IPS-20b (cell line): Measurements from ENCODE around the gene LRRC38.
"Not testable (repeated sequence)": the region's sequence is repeated elsewhere in the genome, so short reads cannot be mapped to it uniquely, and the experiment has no call there.

ENCODE experiments used
- H3K27ac ChIP-seq: one replicate; pipeline ENCODE4 v1.5.1; 2013; ENCODE audit warnings: low read length
- H3K27me3 ChIP-seq: 2 replicates; pipeline ENCODE4 v1.6.1; 2013; ENCODE audit warnings: mild to moderate bottlenecking, low read length, inconsistent platforms; ENCODE audit not compliant: insufficient read depth
- H3K36me3 ChIP-seq: 2 replicates; pipeline ENCODE4 v1.6.1; 2013; ENCODE audit warnings: low read depth, mild to moderate bottlenecking, inconsistent platforms, low read length, moderate library complexity; ENCODE audit not compliant: insufficient read depth
- H3K4me1 ChIP-seq: 2 replicates; pipeline ENCODE4 v1.6.1; 2013; ENCODE audit warnings: mild to moderate bottlenecking, control low read depth, inconsistent platforms, low read length, moderate library complexity; ENCODE audit not compliant: insufficient read depth
- H3K4me3 ChIP-seq: 2 replicates; pipeline ENCODE4 v1.5.1; 2013; ENCODE audit warnings: mild to moderate bottlenecking, low read length, inconsistent platforms
- H3K9ac ChIP-seq: 2 replicates; pipeline ENCODE4 v1.6.1; 2013; ENCODE audit warnings: low read depth, mild to moderate bottlenecking, inconsistent platforms, low read length, moderate library complexity
- H3K9me3 ChIP-seq: 2 replicates; pipeline ENCODE4 v1.6.1; 2013; ENCODE audit warnings: mild to moderate bottlenecking, low read depth, low read length, inconsistent platforms; ENCODE audit not compliant: insufficient read depth

Gene LRRC38

DNA sequence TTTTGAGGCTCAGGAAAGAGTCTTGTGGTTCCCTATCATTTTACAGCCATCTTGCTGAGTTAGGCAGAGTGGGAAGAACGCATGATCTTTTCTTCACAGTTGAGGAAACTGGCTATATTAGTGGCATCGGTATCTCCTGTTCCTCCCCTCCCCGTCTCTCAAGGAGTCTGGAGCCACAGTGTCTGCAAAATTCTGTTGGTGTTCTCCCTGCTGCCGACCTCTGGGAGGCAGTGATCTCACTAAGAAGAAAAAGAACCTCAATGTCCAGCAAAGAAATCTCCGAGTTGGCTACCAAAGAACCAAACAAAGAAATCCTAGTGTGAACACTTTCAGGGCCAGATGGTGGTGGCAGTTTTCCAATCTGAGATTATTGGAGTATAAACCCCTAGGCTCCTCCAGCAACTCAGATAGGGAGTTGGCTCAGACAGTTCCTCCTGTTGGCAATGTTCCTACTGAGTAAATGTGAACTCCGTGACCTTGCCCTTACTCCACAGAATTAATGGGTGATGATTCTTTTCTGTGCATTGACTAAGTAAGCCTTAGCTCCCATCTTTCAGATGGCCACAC lies 62.3 kb downstream of the LRRC38 start:
- Histone ChIP-seq H3K4me3 (no peak overlapping the region), H3K36me3 (no peaks in the 10 kb centered on the region), H3K27ac (no peak overlapping the region), H3K9me3 (peaks cover 49% of the 10 kb centered on the region), H3K4me1 (no peaks in the 10 kb centered on the region), H3K27me3 (no peaks in the 10 kb centered on the region), H3K9ac (no peak overlapping the region)

- H3K9me3 ChIP-seq: peaks cover 52% of the 10 kb centered on the region
- no peak overlapping the region for H3K4me3 ChIP-seq
- H3K36me3 ChIP-seq: no peaks in the 10 kb centered on the region
- H3K4me1 ChIP-seq: no peaks in the 10 kb centered on the region
- H3K27me3 ChIP-seq: no peaks in the 10 kb centered on the region
- H3K9ac ChIP-seq: no peak overlapping the region
- H3K27ac ChIP-seq: no peak overlapping the region
These were observed 63.6 kb downstream of the LRRC38 start for GRCh38 chr1:13450204-13450603.

DNA sequence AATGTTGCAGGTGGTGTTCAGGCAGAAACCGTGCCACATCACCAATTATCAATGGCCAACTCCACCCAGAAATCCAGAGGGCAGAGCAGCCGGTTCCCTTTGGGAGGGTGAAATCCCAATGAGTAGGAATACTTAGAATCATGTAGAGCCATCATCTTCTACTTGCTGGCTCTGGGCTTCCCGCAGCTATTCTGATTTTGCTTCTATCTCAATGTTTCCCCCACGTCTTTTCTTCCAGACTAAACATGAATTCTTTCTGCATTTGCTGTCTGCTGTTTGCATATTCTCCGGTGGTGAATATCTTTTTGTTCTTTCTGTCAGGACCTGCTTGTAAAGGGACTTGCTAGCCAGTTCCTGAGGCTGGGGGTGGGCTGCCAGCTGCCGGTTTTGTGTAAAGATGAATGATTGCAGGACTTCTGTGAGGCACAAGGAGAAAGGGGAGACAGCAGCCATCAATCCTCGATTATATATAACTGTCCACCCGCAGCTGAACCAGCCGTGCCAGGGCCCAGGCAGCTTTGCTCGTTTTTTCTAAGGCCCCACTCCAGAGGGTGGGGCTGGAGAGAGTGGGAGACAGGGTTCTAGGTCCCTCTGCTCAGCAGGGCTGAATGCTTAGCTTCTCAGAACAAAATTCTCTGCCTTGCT lies 70.3 kb downstream of the LRRC38 start:
- H3K27ac ChIP-seq: no peak overlapping the region
- H3K9me3 ChIP-seq: peaks cover 43% of the 10 kb centered on the region
- no peaks in the 10 kb centered on the region for H3K27me3 ChIP-seq
- no peak overlapping the region for H3K9ac ChIP-seq
- H3K4me1 ChIP-seq: no peaks in the 10 kb centered on the region
- H3K36me3 ChIP-seq: no peaks in the 10 kb centered on the region
- no peak overlapping the region for H3K4me3 ChIP-seq

DNA sequence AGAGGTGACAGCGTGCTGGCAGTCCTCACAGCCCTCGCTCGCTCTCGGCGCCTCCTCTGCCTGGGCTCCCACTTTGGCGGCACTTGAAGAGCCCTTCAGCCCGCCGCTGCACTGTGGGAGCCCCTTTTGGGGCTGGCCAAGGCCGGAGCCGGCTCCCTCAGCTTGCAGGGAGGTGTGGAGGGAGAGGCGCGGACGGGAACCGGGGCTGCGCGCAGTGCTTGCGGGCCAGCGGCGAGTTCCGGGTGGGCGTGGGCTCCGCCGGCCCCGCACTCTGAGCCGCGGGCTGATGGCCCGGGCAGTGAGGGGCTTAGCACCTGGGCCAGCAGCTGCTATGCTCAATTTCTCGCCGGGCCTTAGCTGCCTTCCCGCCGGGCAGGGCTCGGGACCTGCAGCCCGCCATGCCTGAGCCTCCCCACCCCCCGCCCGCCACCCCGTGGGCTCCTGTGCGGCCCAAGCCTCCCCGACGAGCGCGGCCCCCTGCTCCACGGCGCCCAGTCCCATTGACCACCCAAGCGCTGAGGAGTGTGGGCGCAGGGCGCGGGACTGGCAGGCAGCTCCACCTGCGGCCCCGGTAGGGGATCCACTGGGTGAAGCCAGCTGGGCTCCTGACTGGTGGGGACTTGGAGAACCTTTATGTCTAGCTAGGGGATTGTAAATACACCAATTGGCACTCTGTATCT lies 74.6 kb downstream of the LRRC38 start:
- H3K4me1 ChIP-seq, H3K27ac ChIP-seq, H3K27me3 ChIP-seq, H3K36me3 ChIP-seq, H3K4me3 ChIP-seq, H3K9ac ChIP-seq: not testable (repeated sequence)
- peaks cover 66% of the 10 kb centered on the region for H3K9me3 ChIP-seq

DNA sequence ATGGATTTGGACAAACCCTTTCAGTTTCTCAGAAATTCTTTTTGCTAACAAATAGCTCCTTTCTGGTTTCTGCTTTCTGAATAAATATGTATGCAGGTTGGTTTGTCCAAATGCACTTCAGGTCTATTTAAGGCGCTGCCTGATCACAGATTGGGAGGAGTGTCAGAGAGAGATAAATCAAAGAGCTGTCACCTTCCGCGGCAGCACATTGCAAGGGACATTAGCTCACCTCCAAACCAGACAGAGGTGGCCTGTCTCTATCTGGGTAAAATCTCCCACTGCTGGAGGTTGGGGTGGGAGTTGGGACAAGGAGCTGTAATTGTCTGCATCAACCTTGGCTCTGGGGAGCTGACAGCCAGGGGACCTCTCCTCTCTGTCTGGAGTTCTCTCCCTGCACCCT lies 78.3 kb downstream of the LRRC38 start:
- Histone ChIP-seq H3K36me3 (no peaks in the 10 kb centered on the region), H3K27ac (no peak overlapping the region), H3K9ac (no peak overlapping the region), H3K27me3 (no peaks in the 10 kb centered on the region), H3K4me3 (no peak overlapping the region), H3K9me3 (peaks cover 68% of the 10 kb centered on the region), H3K4me1 (no peaks in the 10 kb centered on the region)

- not testable (repeated sequence) for H3K27me3 ChIP-seq, H3K36me3 ChIP-seq, H3K4me1 ChIP-seq, H3K9ac ChIP-seq, H3K27ac ChIP-seq, H3K4me3 ChIP-seq
- H3K9me3 ChIP-seq: peaks cover 82% of the 10 kb centered on the region
These were observed 80.0 kb downstream of the LRRC38 start for GRCh38 chr1:13433694-13434358.

- Histone ChIP-seq H3K9ac (no peak overlapping the region), H3K27me3 (no peaks in the 10 kb centered on the region), H3K4me1 (no peaks in the 10 kb centered on the region), H3K9me3 (peaks cover 81% of the 10 kb centered on the region), H3K36me3 (no peaks in the 10 kb centered on the region), H3K4me3 (no peak overlapping the region), H3K27ac (no peak overlapping the region)
These were observed 81.6 kb downstream of the LRRC38 start for GRCh38 chr1:13432251-13432650.

DNA sequence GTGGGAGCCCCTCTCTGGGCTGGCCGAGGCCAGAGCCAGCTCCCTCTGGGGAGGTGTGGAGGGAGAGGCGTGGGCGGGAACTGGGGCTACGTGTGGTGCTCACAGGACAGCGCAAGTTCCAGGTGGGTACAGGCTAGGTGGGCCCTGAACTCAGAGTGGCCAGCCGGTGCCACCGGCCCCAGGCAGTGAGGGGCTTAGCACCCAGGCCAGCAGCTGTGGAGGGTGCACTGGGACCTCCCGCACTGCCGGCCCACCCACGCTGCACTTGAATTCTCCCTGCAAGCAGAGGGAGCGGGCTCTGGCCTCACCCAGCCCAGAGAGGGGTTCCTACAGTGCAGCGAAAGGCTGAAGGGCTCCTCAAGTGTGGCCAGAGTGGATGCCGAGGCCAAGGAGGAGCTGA lies 83.3 kb downstream of the LRRC38 start:
- Histone ChIP-seq H3K4me1 (no peaks in the 10 kb centered on the region), H3K27me3 (no peaks in the 10 kb centered on the region), H3K36me3 (no peaks in the 10 kb centered on the region), H3K9ac (no peak overlapping the region), H3K9me3 (peaks cover 79% of the 10 kb centered on the region), H3K4me3 (no peak overlapping the region), H3K27ac (no peak overlapping the region)
